ENCODE measurements around the gene SND1.

GRCh38 chr7:127988751-127989150 lies 336.8 kb downstream of the SND1 start:
- TF ChIP-seq POLR2A (IDR thresholded peaks at IDR 0.05; ENCODE audit: low read depth, low read length) (no peak), POLR2AphosphoS5 (IDR thresholded peaks at IDR 0.05; ENCODE audit: low read depth, low read length) (no peak)

Measured in GM12892 (cell line).